ENCODE results near the gene SUFU. TPM values are rescaled to one million over a fixed set of nuclear protein-coding genes. Genes with fewer than 3 reads are reported as not detected.
A peak's percentile ranks its signal among the peaks of the same experiment; 100 is the strongest.

SUFU gene
- total and polyA plus RNA-seq, 2 of the 13 experiments (the other 11 are each of a cell fraction or from before 2014, with no cell fraction given) = 2.9 to 5.5 TPM

DNA sequence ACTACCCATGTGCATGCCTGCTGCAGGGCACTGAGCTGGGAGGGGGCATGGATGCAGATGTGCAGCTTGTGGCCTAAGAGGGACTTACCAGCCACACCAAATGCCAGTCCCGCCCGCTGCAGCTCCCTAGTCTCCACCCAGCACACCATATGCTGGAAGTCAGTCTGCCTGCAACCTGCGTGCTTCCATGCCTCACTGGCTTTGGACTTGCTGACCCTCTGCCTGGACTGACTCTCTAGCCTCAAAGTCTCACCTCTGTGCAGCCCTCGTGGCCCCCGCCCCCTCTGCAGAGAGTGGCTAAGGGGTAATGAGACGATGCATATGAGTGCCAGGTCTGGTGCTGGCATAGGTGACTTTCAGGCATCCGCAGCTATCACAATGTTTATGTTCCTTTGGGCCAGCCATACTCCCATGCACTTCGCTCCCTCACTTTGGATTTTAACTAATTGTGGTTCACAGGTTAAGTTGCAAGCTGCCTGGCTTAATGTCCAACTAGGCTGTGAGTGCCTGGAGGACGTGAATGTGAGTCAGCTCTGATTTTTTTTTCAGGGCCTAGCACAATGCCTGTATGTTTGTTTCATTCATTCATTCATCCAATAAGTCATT is 162.2 kb downstream of the SUFU start (continued):
- TF ChIP-seq PATZ1 (CRISPR knock-in tag; IDR thresholded peaks at IDR 0.05) = peak; percentile 64
- TF ChIP-seq ZSCAN29 (CRISPR knock-in tag; conservative IDR thresholded peaks at IDR 0.05) = 0 out of 2 replicates have a peak, but pooled peaks have one; percentile 27
- 0 out of 2 replicates have a peak, but pooled peaks have one; percentile 51 for TF ChIP-seq ZNF124 (CRISPR knock-in tag; IDR thresholded peaks at IDR 0.05)
- no peak for TF ChIP-seq NBN (conservative IDR thresholded peaks at IDR 0.05)
- 0 out of 2 replicates have a peak, but pooled peaks have one; percentile 59 for TF ChIP-seq MEF2D (CRISPR knock-in tag; IDR thresholded peaks at IDR 0.05)
- TF ChIP-seq, protein P1, sequence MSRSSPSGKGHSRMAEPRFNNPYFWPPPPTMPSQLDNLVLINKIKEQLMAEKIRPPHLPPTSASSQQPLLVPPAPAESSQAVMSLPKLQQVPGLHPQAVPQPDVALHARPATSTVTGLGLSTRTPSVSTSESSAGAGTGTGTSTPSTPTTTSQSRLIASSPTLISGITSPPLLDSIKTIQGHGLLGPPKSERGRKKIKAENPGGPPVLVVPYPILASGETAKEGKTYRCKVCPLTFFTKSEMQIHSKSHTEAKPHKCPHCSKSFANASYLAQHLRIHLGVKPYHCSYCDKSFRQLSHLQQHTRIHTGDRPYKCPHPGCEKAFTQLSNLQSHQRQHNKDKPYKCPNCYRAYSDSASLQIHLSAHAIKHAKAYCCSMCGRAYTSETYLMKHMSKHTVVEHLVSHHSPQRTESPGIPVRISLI (CRISPR knock-in tag; IDR thresholded peaks at IDR 0.05; ENCODE audit: borderline replicate concordance) = peak; percentile 87; the same call in 1 of the 2 replicates
- no peak for TF ChIP-seq ZNF543 (CRISPR knock-in tag; IDR thresholded peaks at IDR 0.05)
- no peak for TF ChIP-seq POGK (CRISPR knock-in tag; conservative IDR thresholded peaks at IDR 0.05)
- TF ChIP-seq ZNF674 (CRISPR knock-in tag; IDR thresholded peaks at IDR 0.05; ENCODE audit: low read depth) = no peak
- TF ChIP-seq ZNF788 (CRISPR knock-in tag; IDR thresholded peaks at IDR 0.05; ENCODE audit: borderline replicate concordance) = peak; percentile 14; the same call in 1 of the 2 replicates
- no peak for TF ChIP-seq ZNF550 (CRISPR knock-in tag; IDR thresholded peaks at IDR 0.05; ENCODE audit: borderline replicate concordance)
- peak; percentile 32; the same call in 1 of the 2 replicates for TF ChIP-seq KAT8 (CRISPR knock-in tag; IDR thresholded peaks at IDR 0.05)
- TF ChIP-seq HNRNPL (IDR thresholded peaks at IDR 0.05; ENCODE audit: low read depth, low read length) = 0 out of 2 replicates have a peak, but pooled peaks have one; percentile 69
- TF ChIP-seq MYC (CRISPR knock-in tag; IDR thresholded peaks at IDR 0.05; ENCODE audit: borderline replicate concordance) = peak; percentile 51; the same call in 1 of the 2 replicates
- TF ChIP-seq, protein P2, sequence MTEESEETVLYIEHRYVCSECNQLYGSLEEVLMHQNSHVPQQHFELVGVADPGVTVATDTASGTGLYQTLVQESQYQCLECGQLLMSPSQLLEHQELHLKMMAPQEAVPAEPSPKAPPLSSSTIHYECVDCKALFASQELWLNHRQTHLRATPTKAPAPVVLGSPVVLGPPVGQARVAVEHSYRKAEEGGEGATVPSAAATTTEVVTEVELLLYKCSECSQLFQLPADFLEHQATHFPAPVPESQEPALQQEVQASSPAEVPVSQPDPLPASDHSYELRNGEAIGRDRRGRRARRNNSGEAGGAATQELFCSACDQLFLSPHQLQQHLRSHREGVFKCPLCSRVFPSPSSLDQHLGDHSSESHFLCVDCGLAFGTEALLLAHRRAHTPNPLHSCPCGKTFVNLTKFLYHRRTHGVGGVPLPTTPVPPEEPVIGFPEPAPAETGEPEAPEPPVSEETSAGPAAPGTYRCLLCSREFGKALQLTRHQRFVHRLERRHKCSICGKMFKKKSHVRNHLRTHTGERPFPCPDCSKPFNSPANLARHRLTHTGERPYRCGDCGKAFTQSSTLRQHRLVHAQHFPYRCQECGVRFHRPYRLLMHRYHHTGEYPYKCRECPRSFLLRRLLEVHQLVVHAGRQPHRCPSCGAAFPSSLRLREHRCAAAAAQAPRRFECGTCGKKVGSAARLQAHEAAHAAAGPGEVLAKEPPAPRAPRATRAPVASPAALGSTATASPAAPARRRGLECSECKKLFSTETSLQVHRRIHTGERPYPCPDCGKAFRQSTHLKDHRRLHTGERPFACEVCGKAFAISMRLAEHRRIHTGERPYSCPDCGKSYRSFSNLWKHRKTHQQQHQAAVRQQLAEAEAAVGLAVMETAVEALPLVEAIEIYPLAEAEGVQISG (CRISPR knock-in tag; IDR thresholded peaks at IDR 0.05) = peak; percentile 83
- no peak for TF ChIP-seq CREB3 (CRISPR knock-in tag; IDR thresholded peaks at IDR 0.05)
- TF ChIP-seq ZFX (CRISPR knock-in tag; IDR thresholded peaks at IDR 0.05; ENCODE audit: low read depth) = peak; percentile 67; the same call in 1 of the 2 replicates
- no peak for TF ChIP-seq ZC3H4 (CRISPR knock-in tag; IDR thresholded peaks at IDR 0.05; ENCODE audit: borderline replicate concordance)

Data from HepG2 (cell line).